Trophoblast cell (in vitro differentiated cells and primary cell): ENCODE data around the gene ABR.
"Not testable (repeated sequence)": the region's sequence is repeated elsewhere in the genome, so short reads cannot be mapped to it uniquely, and the experiment has no call there.

ENCODE experiments used
- DNase-seq, 2 donors: peaks; one replicate each; pipeline ENCODE4 v3.0.0-alpha.2; 2016
- H2AFZ ChIP-seq: 2 replicates; pipeline ENCODE4 v1.6.1; 2013; ENCODE audit warnings: low read length, moderate library complexity, mild to moderate bottlenecking; ENCODE audit not compliant: insufficient read depth, poor library complexity
- H2AK5ac ChIP-seq: 2 replicates; pipeline ENCODE4 v1.6.1; 2013; ENCODE audit warnings: mild to moderate bottlenecking, low read length
- H2BK120ac ChIP-seq: 2 replicates; pipeline ENCODE4 v1.6.1; 2013; ENCODE audit warnings: low read length, mild to moderate bottlenecking, moderate library complexity; ENCODE audit not compliant: insufficient read depth, poor library complexity
- H2BK12ac ChIP-seq: 2 replicates; pipeline ENCODE4 v1.6.1; 2013; ENCODE audit warnings: mild to moderate bottlenecking, low read length, moderate library complexity
- H2BK5ac ChIP-seq: 2 replicates; pipeline ENCODE4 v1.6.1; 2013; ENCODE audit warnings: low read length, low read depth, moderate library complexity, mild to moderate bottlenecking; ENCODE audit not compliant: poor library complexity
- H3K14ac ChIP-seq: 2 replicates; pipeline ENCODE4 v1.6.1; 2013; ENCODE audit warnings: mild to moderate bottlenecking, low read length
- H3K18ac ChIP-seq: 2 replicates; pipeline ENCODE4 v1.6.1; 2013; ENCODE audit warnings: mild to moderate bottlenecking, low read length
- H3K23ac ChIP-seq: 2 replicates; pipeline ENCODE4 v1.6.1; 2013; ENCODE audit warnings: low read length
- H3K27ac ChIP-seq: 2 replicates; pipeline ENCODE4 v1.5.1; 2013; ENCODE audit warnings: low read depth, mild to moderate bottlenecking, inconsistent platforms, low read length, moderate library complexity
- H3K27me3 ChIP-seq: 2 replicates; pipeline ENCODE4 v1.6.1; 2013; ENCODE audit warnings: inconsistent platforms, mild to moderate bottlenecking, low read length, moderate library complexity; ENCODE audit not compliant: insufficient read depth
- H3K36me3 ChIP-seq, 2 experiments: 1 replicate in 1 of 2; 2 replicates in 1 of 2; pipeline ENCODE4 v1.6.1; 2013; ENCODE audit warnings: low read length in 2 of 2, mild to moderate bottlenecking in 2 of 2, moderate library complexity in 1 of 2; ENCODE audit not compliant: insufficient read depth in 2 of 2, control insufficient read depth in 1 of 2
- H3K4ac ChIP-seq: 2 replicates; pipeline ENCODE4 v1.6.1; 2013; ENCODE audit warnings: low read depth, mild to moderate bottlenecking, low read length, moderate library complexity
- H3K4me1 ChIP-seq, 2 experiments: 1 replicate in 1 of 2; 2 replicates in 1 of 2; pipeline ENCODE4 v1.6.1; 2013; ENCODE audit warnings: low read length in 2 of 2, mild to moderate bottlenecking in 2 of 2, moderate library complexity in 1 of 2; ENCODE audit not compliant: insufficient read depth in 2 of 2, control insufficient read depth in 1 of 2
- H3K4me2 ChIP-seq: 2 replicates; pipeline ENCODE4 v1.6.1; 2013; ENCODE audit warnings: inconsistent platforms, mild to moderate bottlenecking, low read length, moderate library complexity
- H3K4me3 ChIP-seq: 2 replicates; pipeline ENCODE4 v1.5.1; 2013; ENCODE audit warnings: mild to moderate bottlenecking, low read depth, low read length, inconsistent platforms
- H3K79me1 ChIP-seq: one replicate; pipeline ENCODE4 v1.6.1; 2013; ENCODE audit warnings: low read length
- H3K79me2 ChIP-seq: 2 replicates; pipeline ENCODE4 v1.6.1; 2013; ENCODE audit warnings: low read length, mild to moderate bottlenecking; ENCODE audit not compliant: control insufficient read depth, insufficient read depth, poor library complexity
- H3K9ac ChIP-seq: 2 replicates; pipeline ENCODE4 v1.6.1; 2013; ENCODE audit warnings: mild to moderate bottlenecking, low read length
- H3K9me3 ChIP-seq: 2 replicates; pipeline ENCODE4 v1.6.1; 2013; ENCODE audit warnings: low read depth, mild to moderate bottlenecking, control low read depth, inconsistent platforms, low read length; ENCODE audit not compliant: insufficient read depth
- H4K12ac ChIP-seq: 2 replicates; pipeline ENCODE4 v1.6.1; 2013; ENCODE audit warnings: low read depth, mild to moderate bottlenecking, low read length, moderate library complexity
- H4K8ac ChIP-seq: 2 replicates; pipeline ENCODE4 v1.6.1; 2013; ENCODE audit warnings: low read depth, mild to moderate bottlenecking, low read length, moderate library complexity
- H4K91ac ChIP-seq: one replicate; pipeline ENCODE4 v1.6.1; 2013; ENCODE audit warnings: low read depth, mild to moderate bottlenecking, low read length, moderate library complexity
- WGBS: extraction: QIAGEN DNeasy Blood & Tissue Kit; methylation state at CpG from one replicate; pipeline ENCODE4 v1.1.7; 2013; ENCODE audit warnings: missing lambda C conversion rate; ENCODE audit not compliant: insufficient read length, insufficient coverage; ENCODE audit errors: extremely low coverage; 5-methylcytosine and 5-hydroxymethylcytosine counted together

ABR gene

GRCh38 chr17:975371-975915 lies 204.3 kb downstream of the ABR start:
- WGBS = no CpG with 5 or more reads among the region's 5 CpGs
- no peak overlapping the region for H3K27ac ChIP-seq
- no peak overlapping the region for H3K4me3 ChIP-seq
- H3K79me2 ChIP-seq = peaks cover 34% of the 10 kb centered on the region
- peaks cover 18% of the 10 kb centered on the region in 2 experiments for H3K4me1 ChIP-seq
- H4K12ac ChIP-seq = no peak overlapping the region
- H3K27me3 ChIP-seq = no peaks in the 10 kb centered on the region
- H3K9me3 ChIP-seq = no peaks in the 10 kb centered on the region
- no peak overlapping the region for H2AK5ac ChIP-seq
- DNase-seq = no peak
- no peak overlapping the region for H4K8ac ChIP-seq
- no peak overlapping the region for H3K4me2 ChIP-seq
- peaks cover under 1 to 2% of the 10 kb centered on the region in 2 experiments for H3K36me3 ChIP-seq
- no peak overlapping the region for H2BK120ac ChIP-seq
- no peak overlapping the region for H4K91ac ChIP-seq
- H3K4ac ChIP-seq = peak overlapping the region; percentile 97
- H2BK12ac ChIP-seq = peak overlapping the region; percentile 2
- H2BK5ac ChIP-seq = no peak overlapping the region
- no peak overlapping the region for H3K14ac ChIP-seq
- H3K23ac ChIP-seq = no peak overlapping the region
- H3K18ac ChIP-seq = no peak overlapping the region
- peaks cover 16% of the 10 kb centered on the region for H3K79me1 ChIP-seq
- no peak overlapping the region for H2AFZ ChIP-seq
- H3K9ac ChIP-seq = no peak overlapping the region

- H3K14ac ChIP-seq, H4K12ac ChIP-seq, H2AFZ ChIP-seq, H3K9ac ChIP-seq, H3K36me3 ChIP-seq, H3K18ac ChIP-seq, H2AK5ac ChIP-seq, H3K27me3 ChIP-seq, H2BK5ac ChIP-seq, H3K4me3 ChIP-seq, H3K27ac ChIP-seq, H2BK12ac ChIP-seq, H4K91ac ChIP-seq, H4K8ac ChIP-seq, H3K4me2 ChIP-seq, H3K23ac ChIP-seq, H2BK120ac ChIP-seq, DNase-seq, H3K9me3 ChIP-seq: not testable (repeated sequence)
- WGBS = no CpG with 5 or more reads among the region's 2 CpGs
- peaks cover 11% of the 10 kb centered on the region for H3K79me1 ChIP-seq
- H3K79me2 ChIP-seq = peaks cover 31% of the 10 kb centered on the region
- H3K4me1 ChIP-seq = peaks cover 14 to 16% of the 10 kb centered on the region in 2 experiments
- peak overlapping the region; percentile 97 for H3K4ac ChIP-seq
Observed at GRCh38 chr17:974778-975177, 205.0 kb downstream of the ABR start.

DNA sequence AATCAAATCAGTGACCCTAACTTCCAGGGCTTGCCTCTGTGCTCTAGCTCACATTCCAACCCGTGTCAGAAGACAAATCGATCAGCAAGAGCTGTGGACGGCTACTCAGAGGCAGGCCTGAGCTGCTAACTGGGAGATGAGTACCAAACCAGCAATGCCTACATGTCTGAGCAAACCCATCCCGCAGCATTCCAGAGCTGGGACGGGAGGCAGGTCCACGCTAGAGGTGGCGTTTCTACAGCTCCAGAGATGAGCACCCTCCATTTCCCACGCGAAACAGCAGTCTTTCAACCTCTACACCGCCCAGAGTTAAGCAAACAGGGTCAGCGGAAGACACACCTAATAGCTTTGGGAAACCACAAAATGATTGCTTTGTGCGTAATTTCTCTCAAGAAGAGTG lies 206.7 kb downstream of the ABR start:
- Histone ChIP-seq H3K27me3 (no peaks in the 10 kb centered on the region), H3K79me2 (peaks cover 22% of the 10 kb centered on the region), H3K4me1 (peaks cover 14 to 16% of the 10 kb centered on the region in 2 experiments), H3K9me3 (no peaks in the 10 kb centered on the region), H4K12ac (no peak overlapping the region), H3K36me3 (peaks cover 2% of the 10 kb centered on the region in 2 experiments), H4K8ac (no peak overlapping the region), H2BK120ac (no peak overlapping the region), H3K79me1 (no peaks in the 10 kb centered on the region), H3K23ac (no peak overlapping the region), H2AFZ (no peak overlapping the region), H3K27ac (peak overlapping the region; percentile 38), H3K9ac (no peak overlapping the region), H2AK5ac (no peak overlapping the region), H3K4me3 (no peak overlapping the region), H3K4me2 (peak overlapping the region; percentile 40), H3K18ac (no peak overlapping the region), H2BK5ac (no peak overlapping the region), H3K14ac (no peak overlapping the region), H3K4ac (no peak overlapping the region), H4K91ac (no peak overlapping the region), H2BK12ac (no peak overlapping the region)
- peak; percentile 24 to 65 for DNase-seq
- WGBS = no CpG with 5 or more reads among the region's 12 CpGs

DNA sequence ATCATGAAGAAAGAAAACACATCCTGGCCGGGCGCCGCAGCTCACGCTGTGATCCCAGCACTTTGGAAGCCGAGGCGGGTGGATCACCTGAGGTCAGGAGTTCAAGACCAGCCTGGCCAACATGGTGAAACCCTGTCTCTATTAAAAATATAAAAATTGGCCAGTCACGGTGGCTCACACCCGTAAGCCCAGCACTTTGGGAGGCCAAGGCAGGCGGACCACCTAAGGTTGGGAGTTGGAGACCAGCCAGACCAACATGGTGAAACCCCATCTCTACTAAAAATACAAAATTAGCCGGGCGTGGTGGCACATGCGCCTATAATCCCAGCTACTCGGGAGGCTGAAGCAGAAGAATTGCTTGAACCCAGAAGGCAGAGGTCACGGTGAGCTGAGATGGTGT lies 207.9 kb downstream of the ABR start:
- H3K27me3 ChIP-seq, H4K8ac ChIP-seq, H4K12ac ChIP-seq, H3K18ac ChIP-seq, H2BK5ac ChIP-seq, H2AK5ac ChIP-seq, H3K14ac ChIP-seq, H3K4me2 ChIP-seq, H2AFZ ChIP-seq, H4K91ac ChIP-seq, DNase-seq, H3K79me1 ChIP-seq, H3K36me3 ChIP-seq, H3K4me3 ChIP-seq, H3K27ac ChIP-seq, H2BK120ac ChIP-seq, H3K23ac ChIP-seq, H2BK12ac ChIP-seq, H3K9me3 ChIP-seq, H3K9ac ChIP-seq: not testable (repeated sequence)
- no CpG with 5 or more reads among the region's 14 CpGs for WGBS
- Histone ChIP-seq H3K79me2 (peaks cover 23% of the 10 kb centered on the region), H3K4me1 (peaks cover 11 to 16% of the 10 kb centered on the region in 2 experiments), H3K4ac (peak overlapping the region; percentile 72)
